Activated CD4-positive, CD25-positive, alpha-beta regulatory T cell treated with anti-CD3 and anti-CD28 coated beads, Interleukin-2, amount 50 U/mL, for 24 hours (primary cell): Measurements from ENCODE around the gene SIX6.
"Not testable (repeated sequence)": the region's sequence is repeated elsewhere in the genome, so short reads cannot be mapped to it uniquely, and the experiment has no call there.

ENCODE experiments used
- ATAC-seq, 2 donors: fragments of 150-1000 bp; cut with Tn5 transposase; one replicate each; pipeline ENCODE4 v1.10.0; 2021; ENCODE audit warnings: mild to moderate bottlenecking in 1 of 2, moderate library complexity in 1 of 2

Gene SIX6

DNA sequence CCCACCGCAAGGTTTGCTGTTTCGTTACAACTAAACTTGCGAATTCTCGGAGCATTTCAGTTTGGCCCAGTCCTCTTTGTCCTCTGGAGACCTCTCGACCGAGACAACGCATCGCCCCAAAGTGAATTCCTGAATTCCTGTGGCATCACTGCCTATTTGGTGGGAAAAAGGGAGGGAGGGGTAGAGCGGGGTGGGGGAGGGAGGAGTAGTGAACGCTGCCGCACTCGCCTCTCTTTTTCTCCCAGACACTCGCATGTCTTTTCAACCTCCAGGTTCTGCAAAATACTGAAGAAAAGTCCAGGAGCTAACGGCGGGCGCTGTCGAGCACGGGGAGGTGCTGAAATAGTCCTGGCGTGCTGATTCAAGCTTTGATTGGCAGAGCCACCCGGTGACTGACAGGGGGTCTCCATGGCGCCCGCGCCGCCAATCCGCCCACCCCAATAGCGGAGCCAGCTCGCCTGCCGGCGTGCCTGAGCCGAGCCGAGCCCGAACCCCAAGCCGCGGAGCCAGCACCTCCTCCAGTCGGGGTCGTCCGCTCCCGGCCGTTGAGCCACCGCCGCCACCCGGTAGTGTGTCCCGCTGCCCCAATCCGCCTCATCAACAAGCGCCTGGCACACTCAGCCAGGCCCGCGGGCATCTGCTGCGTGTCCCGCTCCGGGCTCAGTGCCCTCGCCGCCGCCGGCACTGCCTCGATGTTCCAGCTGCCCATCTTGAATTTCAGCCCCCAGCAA lies at the start of gene SIX6:
Gene SIX6, plus strand, starts transcription at position 440 of the 731 bp plus-strand sequence. Its CDS starts 253 bp downstream, at position 693.
- no peak for ATAC-seq

DNA sequence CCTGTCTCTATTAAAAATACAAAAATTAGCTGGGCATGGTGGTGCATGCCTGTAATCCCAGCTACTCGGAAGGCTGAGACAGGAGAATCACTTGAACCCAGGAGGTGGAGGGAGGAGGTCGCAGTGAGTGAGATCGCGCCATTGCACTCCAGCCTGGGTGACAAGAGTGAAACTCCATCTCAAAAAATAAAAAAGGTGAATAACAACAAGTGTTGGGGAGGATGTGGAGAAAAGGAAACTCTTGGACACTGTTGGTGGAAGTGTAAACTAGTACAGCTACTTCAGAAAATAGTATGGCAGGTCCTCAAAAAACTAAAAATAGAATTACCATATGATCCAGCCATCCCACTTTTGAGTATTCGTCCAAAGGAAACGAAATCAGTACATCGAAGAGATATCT lies 28.7 kb upstream of the SIX6 start:
- ATAC-seq: not testable (repeated sequence)

DNA sequence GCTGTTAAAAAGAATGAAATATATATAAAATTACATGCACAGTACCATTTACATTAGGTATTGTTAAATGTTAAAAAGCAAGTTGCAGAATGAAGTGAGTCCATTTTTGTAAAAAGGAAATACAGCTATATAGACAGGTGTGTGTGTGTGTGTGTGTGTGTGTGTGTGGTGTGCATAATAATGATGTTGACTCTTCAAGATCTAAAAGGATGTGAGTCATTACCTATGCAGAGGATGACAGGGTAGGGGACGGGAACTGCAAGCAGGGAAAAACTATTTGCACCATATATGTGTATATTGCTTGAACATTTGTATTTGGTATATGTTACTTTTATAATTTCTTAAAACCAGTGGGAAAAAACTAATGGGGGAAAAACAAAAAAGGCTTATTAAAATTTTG lies 26.2 kb upstream of the SIX6 start:
- peak in 1 of 2 donors; percentile 20 for ATAC-seq

DNA sequence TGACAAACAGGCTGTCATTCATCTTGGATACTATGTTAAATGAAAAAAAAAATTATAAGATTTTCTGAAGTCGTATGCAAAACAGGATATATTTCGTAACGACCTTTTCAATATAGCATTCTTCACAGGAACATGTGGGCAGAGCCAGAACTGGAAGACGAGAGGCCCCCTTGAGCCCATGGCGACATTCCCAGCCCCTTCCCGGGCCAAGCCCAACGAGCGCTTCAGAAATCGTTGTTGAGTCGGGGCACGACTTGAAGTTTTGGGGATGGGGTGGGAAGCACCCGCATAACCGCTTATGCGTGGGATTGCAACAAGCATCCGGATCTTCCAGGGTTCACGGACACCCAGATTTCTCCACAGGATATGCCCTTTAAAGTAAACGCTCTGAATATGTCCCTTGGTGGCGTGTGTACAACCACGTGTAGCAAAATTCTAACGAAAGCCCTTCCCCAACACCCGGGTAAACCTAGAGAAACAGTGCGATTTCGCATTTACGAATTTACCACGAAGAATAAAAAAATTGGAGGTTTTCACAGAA lies 23.8 kb upstream of the SIX6 start:
- no peak for ATAC-seq

DNA sequence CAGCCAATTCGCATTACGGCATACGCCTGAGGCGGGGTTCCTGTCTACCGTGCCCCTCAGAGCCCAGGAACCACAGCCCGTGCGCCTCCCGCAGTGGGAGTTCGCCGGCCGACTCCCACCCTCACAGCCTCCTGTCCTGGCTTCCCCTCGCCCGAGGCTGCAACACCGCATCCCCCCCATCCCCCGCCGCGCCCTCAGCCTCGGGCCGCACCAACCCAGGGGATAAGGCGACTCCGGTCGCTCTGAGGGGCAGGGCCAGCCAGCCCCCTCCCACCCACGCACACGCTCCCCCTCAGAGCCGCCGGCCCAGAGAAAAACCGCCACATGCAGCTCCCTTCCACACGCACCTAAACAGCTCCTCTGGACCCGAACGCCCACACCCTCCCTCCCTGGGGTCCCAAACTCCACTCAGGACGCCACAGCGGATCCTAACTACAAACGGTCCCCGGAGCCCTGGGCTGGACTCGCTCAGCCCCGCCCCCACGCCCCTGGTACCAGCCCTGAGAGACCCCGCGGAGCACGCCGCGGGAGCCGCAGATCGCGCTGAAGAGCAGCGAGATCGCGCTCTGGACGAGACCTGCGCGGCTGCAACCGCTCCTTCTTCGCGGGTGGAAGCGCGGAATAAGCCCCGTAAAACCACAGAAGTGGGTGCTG lies 23.2 kb upstream of the SIX6 start, which contains the start of gene C14orf39:
Gene C14orf39, minus strand, starts transcription at position 466 of the 654 bp plus-strand sequence. CDS start 985 bp downstream, outside the sequence.
- peak in 1 of 2 donors; percentile 44 for ATAC-seq

DNA sequence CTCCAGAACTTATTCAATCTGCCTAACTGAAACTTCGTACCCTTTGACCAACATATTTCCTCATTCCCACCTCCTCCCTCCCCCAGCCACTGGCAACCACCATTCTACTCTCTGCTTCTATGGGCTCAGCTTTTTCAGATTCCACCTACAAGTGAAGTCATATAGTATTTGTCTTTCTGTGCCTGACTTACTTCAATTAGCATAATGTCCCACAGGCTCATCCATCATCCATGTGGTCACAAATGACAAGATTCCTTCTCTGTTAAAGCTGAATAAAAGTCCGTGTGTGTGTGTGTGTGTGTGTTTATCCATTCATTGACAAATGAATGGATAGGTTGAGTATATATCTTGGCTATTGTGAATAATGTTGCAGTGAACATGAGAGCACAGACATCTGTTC lies 21.7 kb upstream of the SIX6 start:
- no peak for ATAC-seq

DNA sequence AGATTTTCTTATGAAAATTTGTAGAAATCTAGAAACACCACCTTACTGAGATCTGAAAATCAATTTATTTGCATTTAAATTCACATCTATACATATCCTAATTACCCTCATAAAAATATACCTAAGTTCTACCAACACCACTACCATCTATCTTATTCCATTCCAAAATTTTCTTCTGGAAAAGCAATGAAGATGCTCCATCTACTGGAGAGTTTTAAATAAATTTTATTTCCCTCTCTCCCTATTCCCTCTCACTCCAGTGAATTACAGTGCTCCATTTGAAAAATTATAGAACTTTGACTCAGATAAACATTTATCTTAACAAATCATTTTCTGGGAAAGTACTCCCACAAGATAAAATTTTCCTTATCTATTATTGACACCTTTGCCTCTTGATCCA lies 20.8 kb upstream of the SIX6 start:
- no peak for ATAC-seq

DNA sequence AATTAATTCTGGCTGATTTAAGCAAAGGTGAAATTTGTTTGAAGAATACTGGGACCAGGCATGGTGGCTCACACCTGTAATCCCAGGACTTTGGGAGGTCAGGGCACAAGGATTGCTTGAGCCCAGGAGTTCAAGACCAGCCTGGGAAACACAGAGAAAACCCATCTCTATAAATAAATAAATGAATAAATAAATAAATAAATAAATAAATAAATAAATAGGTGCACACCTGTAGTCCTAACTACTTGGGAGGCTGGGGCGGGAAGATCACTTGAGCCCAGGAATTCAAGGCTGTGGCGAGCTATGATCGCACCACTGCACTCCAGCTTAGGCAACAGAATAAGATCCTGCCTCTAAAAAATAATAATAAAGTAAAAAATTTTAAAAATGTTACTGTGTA lies 18.7 kb upstream of the SIX6 start:
- no peak for ATAC-seq

DNA sequence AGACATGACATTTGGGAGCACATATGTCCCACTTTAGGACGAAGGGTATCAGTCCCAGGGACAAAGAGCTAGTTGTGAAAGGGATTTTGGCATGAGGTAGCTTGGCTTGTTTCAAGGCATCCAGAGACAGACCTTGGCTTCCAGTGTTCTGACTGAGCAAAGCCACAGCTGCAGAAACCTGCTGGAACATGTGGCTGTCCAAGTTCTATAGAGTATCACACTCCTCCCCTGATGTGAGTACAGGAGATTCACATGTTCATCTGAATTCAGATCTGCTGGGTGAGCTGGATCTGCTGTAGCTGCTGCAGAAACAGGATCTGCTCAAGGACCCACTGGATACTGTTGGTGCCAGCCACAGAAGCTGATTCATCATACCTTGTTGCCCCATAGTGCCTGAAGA lies 13.0 kb upstream of the SIX6 start:
- ATAC-seq: no peak

DNA sequence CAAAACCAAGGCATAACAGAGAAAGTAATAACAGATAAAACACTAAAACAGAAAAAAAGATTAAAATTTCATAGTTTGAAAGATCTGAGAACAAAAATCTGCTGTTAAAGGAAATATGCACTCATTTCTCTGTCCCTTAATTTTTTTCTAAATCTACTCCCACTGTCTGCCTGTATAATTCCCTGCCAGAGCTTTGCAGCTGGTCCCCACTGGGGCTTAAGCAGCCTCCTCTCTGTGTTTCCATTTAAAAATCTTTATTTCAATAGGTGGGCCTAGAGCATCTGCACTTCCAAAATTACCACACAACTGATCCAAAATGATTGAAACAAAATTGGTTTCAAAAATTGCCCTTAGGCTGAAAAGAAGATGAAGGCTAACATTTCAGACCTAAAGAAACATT lies 6.4 kb upstream of the SIX6 start:
- no peak for ATAC-seq

DNA sequence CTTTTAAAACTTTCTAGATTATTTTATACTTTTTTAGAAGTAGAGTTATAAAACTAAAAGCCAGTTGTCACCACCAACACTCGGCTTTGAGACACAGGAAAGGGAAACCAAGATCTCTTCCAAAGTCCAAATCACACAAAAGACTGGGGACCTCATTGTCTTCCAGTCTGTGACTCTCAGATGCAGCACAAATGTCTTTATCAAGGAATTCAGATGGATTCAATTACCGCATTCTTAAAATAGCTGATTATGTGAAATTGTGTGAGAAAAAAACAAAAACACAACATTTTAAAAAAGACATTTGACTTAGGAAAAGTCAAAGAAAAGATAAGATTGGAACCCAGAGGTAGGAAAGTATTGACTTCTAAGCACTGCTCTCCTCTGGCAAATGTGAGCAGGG lies 3.5 kb upstream of the SIX6 start:
- no peak for ATAC-seq

DNA sequence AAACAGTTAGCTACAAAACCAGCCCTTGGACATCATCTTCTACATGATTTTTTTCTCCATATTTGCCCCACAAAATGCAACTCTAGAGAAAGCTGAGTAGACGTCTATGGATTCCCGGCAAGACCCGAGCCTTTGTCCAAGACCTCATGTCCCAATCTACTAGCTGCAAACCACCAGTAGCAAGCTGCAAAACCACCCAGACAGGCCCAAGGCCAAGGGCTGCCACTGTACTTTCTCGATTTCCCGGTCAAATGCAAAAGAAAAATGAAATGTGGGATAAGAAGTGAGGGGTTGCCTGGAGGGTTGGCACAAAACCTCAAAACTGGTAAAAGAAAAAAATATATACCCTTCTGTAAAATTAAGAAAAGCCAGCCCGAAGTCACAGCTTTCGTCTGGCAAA lies 2.9 kb upstream of the SIX6 start:
- ATAC-seq: no peak

DNA sequence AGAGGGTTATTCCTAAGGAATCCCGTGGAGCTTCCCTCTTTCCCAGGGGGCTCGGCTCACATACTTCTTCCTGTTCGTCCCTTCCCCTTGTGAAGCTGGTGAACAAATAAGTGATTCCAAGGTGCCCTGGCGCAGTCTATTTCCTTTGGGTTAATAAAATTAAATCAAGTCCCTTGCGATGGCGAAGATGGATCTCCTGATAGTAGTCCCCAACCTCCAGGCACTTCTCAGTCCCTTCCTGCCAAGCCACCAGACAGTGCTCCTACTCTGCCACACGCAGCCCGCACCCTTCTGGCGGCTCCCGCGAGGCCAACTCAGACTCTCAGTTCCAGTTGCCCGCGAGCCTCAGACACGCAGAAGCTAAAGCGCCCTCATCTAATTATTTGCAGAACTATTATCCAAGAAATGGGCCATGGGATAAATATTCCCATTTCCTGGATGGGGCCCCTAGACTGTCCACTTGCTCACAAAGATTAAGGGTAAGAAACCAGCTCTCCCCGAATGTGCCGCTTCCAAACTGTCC lies 2.4 kb upstream of the SIX6 start:
- no peak for ATAC-seq

DNA sequence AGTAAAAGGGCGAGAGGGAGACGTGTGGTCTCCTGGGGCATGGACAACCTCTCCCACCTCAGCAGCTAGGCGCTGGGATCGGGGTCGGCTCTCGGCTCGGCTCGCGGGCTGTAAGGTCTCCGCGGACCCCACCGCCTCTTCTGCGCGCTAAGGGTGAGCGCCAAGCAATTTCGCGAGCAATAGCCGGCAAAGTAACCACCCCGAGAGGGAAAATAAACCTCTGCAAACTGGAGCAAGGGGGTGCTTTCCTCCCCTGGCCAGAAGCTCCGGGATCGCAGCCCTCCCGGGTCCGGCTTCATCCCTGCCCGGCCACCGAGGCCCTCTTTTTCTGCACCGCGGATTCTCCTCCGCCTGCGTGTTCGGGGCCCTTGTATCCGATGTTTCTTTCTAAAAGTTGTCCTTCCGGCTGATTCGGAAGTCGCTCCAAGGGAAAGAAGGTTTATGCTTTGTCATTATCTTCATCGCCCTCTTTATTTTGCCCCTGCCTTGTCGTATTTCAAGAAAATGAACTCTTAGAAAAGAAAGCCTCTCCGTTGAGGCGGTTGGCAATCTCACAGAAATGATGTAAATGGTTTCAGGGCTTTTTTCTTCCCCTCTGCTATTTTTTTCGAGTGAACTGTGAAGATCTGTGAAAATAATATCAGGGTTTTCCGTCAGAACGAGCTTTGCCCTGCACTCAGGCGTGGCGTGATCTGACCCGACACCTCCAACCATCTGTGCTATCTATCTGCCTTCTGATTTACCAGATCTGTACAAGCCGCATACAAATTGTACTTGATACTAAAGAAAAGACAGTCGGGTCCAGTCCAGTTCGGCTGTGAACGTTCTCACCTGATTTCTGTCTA lies 1.7 kb upstream of the SIX6 start:
- no peak for ATAC-seq

DNA sequence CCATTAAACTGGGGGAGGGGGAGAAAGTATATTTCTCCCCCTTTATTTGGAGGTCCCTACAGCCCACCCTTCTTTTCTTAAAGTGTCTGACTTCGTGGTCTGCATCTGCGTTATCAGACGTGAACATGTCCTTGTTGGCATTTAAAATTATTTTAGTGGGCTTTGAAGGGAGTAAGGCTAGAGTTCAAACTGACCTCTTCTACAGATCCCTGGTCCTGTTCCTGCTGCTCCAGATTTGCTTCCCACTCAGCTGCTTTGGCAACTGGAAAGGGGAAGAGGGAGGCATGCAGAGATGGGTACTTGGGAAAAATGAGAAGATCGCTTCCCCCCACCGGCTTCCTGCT lies 611 bp upstream of the SIX6 start:
- ATAC-seq: no peak

DNA sequence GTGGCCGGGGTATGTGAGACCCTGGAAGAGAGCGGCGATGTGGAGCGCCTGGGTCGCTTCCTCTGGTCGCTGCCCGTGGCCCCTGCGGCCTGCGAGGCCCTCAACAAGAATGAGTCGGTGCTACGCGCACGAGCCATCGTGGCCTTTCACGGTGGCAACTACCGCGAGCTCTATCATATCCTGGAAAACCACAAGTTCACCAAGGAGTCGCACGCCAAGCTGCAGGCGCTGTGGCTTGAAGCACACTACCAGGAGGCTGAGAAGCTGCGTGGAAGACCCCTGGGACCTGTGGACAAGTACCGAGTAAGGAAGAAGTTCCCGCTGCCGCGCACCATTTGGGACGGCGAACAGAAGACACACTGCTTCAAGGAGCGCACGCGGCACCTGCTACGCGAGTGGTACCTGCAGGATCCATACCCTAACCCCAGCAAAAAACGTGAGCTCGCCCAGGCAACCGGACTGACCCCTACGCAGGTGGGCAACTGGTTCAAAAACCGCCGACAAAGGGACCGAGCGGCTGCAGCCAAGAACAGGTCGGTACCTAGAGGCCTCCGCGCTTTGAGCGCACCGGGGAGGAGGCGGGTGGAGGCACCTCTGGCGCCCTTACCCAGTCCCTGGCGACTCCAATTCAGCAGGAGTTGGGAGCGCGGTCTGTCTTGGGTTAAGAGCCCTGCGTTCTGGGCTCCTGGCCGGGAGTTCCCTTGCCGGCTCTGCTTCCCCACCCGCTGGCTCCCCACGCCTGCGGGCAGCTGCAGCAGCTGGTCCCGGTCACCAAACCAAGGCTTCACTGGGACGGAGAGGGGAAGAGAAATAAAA lies 700 bp downstream of the SIX6 start:
- ATAC-seq: no peak

DNA sequence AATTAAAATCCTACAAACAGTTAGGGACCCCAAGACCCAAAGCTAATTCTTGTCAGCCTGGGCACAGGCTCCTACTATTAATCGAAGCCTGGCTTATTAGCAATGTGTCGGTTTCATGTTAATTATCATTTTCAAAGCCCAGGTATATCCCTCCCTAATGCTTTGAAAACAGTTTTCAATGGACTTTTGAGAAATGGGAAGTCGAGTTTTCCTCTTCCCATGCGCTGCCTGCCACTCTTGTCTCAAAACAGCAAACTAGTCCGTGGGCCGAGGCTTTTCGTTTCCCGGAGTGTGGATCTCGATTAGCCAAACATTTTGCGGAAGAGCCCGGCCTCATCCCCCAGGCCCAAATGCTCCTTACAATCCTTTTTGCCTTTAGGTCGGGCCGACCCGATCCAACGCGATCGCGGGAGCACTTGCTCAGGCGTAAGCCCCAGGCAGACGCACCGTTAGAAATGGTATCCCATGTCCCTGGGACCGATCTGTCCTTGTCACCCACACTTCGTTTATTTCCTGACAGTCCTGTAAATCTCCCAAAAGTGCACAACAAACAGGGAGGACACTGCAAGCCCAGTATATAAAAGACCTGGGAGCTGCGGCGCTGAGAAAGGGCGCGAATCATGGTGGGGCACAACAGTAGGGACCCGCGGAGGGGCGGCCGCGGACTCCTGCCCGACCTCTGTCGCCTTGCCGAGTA lies 1.5 kb downstream of the SIX6 start:
- no peak for ATAC-seq

DNA sequence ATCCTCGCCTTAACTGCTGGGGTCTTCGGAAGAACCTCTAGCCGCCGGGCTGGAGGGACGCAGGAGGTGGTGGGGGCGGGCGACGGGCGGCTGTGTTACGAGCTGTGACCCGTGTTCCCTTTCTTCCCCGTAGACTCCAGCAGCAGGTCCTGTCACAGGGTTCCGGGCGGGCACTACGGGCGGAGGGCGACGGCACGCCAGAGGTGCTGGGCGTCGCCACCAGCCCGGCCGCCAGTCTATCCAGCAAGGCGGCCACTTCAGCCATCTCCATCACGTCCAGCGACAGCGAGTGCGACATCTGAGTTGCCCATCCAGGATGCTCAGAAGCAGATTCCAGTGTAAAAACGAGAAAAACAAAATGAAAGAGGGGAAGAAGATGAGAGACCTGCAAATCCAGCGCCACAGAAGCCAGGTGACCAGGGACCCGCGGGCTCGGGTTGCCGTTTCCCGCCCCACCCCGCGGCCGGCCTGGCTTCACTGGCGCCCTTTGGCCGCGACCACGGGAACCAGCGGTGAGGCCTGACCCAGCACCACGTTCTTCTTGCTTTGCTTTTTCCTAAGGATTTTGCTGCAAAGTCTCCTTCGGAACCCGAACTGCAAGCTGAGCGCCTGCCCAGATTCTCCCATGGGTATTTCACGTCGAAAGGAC lies 2.1 kb downstream of the SIX6 start:
- no peak for ATAC-seq

DNA sequence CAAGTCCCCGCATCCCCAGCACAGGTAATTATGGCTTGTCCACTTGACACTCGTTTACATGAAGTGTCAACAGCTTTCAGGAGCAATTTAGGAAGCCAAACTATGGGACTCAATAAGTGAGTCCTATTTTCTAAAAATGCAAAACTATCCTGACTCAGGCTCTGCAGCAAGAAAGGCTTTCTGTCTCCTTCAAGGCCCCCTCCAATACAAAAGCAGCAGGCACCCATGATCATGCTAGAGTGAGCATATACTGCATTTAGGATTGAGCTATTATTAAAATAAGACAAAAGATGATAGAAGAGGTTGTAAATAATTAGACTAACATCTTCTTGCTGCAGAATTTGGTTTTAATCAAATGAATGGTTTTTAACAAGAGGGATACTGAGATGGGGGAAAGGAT lies 3.2 kb downstream of the SIX6 start:
- ATAC-seq: no peak

DNA sequence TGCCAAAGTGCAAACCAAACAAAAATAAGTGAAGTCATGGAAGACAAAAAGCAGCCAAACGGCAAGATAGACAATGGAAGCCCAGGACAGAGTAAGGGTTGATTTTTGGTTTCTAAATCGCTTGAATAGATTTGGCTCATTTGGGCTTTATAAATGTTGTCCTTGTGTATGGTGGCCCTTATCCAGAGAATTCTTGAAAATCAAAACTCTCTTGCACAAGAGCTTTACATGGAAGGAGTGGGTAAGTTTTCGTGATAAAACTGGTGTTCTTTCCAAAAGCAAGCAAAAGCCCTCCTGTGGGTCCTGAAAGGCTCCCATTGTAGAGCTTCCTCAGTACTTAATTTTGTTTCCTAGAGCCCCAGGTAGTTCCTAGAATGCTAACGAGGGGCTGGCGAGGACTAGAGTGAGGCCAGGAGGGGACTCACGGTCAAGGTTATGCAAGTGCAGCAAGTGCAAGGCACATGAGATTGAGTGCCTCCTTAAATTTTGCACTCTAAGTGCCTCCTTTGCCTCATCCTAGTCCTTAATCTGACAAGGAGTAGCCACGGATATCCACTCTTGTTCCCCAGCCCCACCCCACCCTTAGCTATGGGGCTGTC lies 4.1 kb downstream of the SIX6 start:
- no peak for ATAC-seq

DNA sequence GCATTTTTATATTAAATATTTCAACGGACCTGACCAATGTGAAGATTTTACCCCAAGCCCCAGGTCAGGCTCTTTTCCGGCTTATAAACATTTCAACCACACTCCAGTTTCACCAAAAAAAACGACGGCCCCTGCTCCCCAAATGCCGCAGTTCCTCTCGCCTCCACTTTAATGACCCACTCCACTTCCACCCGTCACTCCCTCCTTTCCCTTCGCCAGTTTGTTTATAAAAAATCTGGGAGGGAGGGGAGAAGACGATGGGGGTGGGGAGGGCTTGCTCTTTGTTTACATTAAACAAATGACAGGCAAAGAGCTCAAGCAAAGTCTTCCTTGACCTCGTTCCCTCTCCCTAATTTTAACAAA lies 5.4 kb downstream of the SIX6 start:
- ATAC-seq: no peak
